Left forelimb (tissue), 1 donor: ENCODE results near the gene HLCS.
A peak's percentile ranks its signal among the peaks of the same experiment; 100 is the strongest.

Experiments
- DNase-seq: peaks from one replicate; pipeline ENCODE4 v3.0.0-alpha.2; 2018; ENCODE audit warnings: low spot score

The HLCS gene

GRCh38 chr21:36719614-36720013 lies 246.9 kb downstream of the HLCS start:
- peak; percentile 22 for DNase-seq

GRCh38 chr21:36718951-36719501 lies 247.4 kb downstream of the HLCS start:
- peak; percentile 57 for DNase-seq

GRCh38 chr21:36717976-36718375 lies 248.5 kb downstream of the HLCS start:
- DNase-seq = peak; percentile 28

GRCh38 chr21:36716836-36717235 lies 249.6 kb downstream of the HLCS start:
- no peak for DNase-seq

GRCh38 chr21:36716387-36716786 lies 250.1 kb downstream of the HLCS start:
- DNase-seq = no peak

- DNase-seq = no peak
Observed at GRCh38 chr21:36713746-36714145, 252.7 kb downstream of the HLCS start.

GRCh38 chr21:36710729-36711048 lies 255.8 kb downstream of the HLCS start:
- DNase-seq = peak; percentile 52

- peak; percentile 53 for DNase-seq
Observed at GRCh38 chr21:36709868-36710728, 256.4 kb downstream of the HLCS start.

- DNase-seq = peak; percentile 34
Observed at GRCh38 chr21:36709030-36709867, 257.2 kb downstream of the HLCS start.

GRCh38 chr21:36708286-36709029 lies 258.0 kb downstream of the HLCS start:
- DNase-seq = peak; percentile 49

- peak; percentile 54 for DNase-seq
Observed at GRCh38 chr21:36707763-36708285, 258.6 kb downstream of the HLCS start.

- DNase-seq = peak; percentile 63
Observed at GRCh38 chr21:36706951-36707762, 259.3 kb downstream of the HLCS start.

GRCh38 chr21:36706482-36706852 lies 260.0 kb downstream of the HLCS start:
- DNase-seq = no peak

GRCh38 chr21:36705679-36706481 lies 260.6 kb downstream of the HLCS start:
- no peak for DNase-seq

- no peak for DNase-seq
Observed at GRCh38 chr21:36704958-36705678, 261.4 kb downstream of the HLCS start.

- no peak for DNase-seq
Observed at GRCh38 chr21:36704281-36704957, 262.1 kb downstream of the HLCS start.

- no peak for DNase-seq
Observed at GRCh38 chr21:36703626-36704280, 262.7 kb downstream of the HLCS start.

GRCh38 chr21:36703123-36703522 lies 263.3 kb downstream of the HLCS start:
- no peak for DNase-seq
